ENCODE measurements around the gene FLII.

Gene FLII

GRCh38 chr17:18260332-18261145 lies 2.0 kb upstream of the FLII start, which contains the start of gene MIEF2:
MIEF2 (plus strand) TSS chr17:18260662; CDS start chr17:18262721, 2,059 bp downstream.
- H3K4me3 ChIP-seq (ENCODE audit: low read depth, low read length): peak within 1 kb of the TSS; percentile 93
- ChIA-PET POLR2A (no interaction called here), CTCF (interaction anchor here (4.7 kb wide), 1 partner anchor 12 kb away, joined by 25 read pairs; no protein-coding TSS in a partner anchor)
- TF ChIP-seq, protein P1, sequence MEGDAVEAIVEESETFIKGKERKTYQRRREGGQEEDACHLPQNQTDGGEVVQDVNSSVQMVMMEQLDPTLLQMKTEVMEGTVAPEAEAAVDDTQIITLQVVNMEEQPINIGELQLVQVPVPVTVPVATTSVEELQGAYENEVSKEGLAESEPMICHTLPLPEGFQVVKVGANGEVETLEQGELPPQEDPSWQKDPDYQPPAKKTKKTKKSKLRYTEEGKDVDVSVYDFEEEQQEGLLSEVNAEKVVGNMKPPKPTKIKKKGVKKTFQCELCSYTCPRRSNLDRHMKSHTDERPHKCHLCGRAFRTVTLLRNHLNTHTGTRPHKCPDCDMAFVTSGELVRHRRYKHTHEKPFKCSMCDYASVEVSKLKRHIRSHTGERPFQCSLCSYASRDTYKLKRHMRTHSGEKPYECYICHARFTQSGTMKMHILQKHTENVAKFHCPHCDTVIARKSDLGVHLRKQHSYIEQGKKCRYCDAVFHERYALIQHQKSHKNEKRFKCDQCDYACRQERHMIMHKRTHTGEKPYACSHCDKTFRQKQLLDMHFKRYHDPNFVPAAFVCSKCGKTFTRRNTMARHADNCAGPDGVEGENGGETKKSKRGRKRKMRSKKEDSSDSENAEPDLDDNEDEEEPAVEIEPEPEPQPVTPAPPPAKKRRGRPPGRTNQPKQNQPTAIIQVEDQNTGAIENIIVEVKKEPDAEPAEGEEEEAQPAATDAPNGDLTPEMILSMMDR (IDR thresholded peaks at IDR 0.05; ENCODE audit: insufficient read depth, low read length, missing control alignments): no peak
- peak; percentile 45 for DNase-seq (ENCODE audit: low read depth, low spot score)

GRCh38 chr17:18259621-18260331 lies 1.2 kb upstream of the FLII start:
- POLR2A ChIA-PET: interaction anchor here (0.7 kb wide), 1 partner anchor 33 kb away, joined by 3 read pairs; no protein-coding TSS in a partner anchor
- CTCF ChIA-PET: interaction anchor here (4.7 kb wide), 1 partner anchor 11 kb away, joined by 25 read pairs; no protein-coding TSS in a partner anchor
- H3K4me3 ChIP-seq (ENCODE audit: low read depth, low read length): peak overlapping the region; percentile 93
- DNase-seq (ENCODE audit: low read depth, low spot score): no peak
- TF ChIP-seq, protein P1 (IDR thresholded peaks at IDR 0.05; ENCODE audit: insufficient read depth, low read length, missing control alignments): no peak

DNA sequence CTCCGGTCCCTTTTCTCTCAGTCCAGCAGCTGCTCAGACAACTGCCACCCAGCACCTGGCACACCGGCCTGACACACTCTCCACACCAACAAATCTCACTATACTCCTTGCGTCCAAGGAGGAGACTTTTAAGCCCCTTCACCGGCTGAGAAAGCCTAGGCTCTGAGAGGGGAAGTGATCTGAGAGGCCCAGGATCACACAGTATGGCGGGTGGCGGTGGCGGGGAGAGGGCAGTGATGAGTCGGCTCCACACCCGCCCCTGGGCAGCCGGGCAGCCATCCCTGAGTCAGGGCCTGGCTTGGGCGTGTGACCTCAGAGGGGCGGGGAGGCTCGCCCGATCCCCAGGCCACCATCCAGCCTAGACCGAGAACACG lies 569 bp downstream of the FLII start:
- POLR2A ChIA-PET: no interaction called here
- no peak for DNase-seq (ENCODE audit: low read depth, low spot score)
- TF ChIP-seq, protein P1 (IDR thresholded peaks at IDR 0.05; ENCODE audit: insufficient read depth, low read length, missing control alignments): no peak
- CTCF ChIA-PET: no interaction called here
- H3K4me3 ChIP-seq (ENCODE audit: low read depth, low read length): peak overlapping the region; percentile 85

- ChIA-PET CTCF (interaction anchor here (1.2 kb wide), 1 partner anchor 9 kb away, joined by 6 read pairs; no protein-coding TSS in a partner anchor), POLR2A (no interaction called here)
Observed at GRCh38 chr17:18257268-18257981, 1.1 kb downstream of the FLII start.

DNA sequence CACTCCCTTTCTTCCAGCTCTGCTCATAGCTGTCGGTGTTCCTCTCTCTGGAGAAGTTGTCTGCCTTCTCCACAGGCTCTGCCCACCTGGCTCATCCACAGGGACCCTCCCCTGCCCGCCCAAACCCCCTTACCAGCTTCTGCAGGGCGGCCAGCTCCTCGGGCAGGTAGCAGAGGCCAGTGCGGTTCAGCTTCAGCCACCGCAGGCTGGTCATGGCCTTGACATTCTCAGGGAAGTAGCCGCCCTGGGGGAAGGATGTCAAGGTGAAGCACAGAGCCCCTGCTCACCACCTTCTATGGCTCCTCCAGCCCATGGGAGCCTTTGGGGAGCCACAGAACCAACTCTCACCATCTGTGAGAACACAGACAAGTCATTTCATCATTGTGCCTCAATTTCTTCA lies 1.8 kb downstream of the FLII start:
- peak overlapping the region; percentile 85 for H3K4me3 ChIP-seq (ENCODE audit: low read depth, low read length)
- CTCF ChIA-PET: interaction anchor here (1.2 kb wide), 1 partner anchor 9 kb away, joined by 6 read pairs; no protein-coding TSS in a partner anchor
- TF ChIP-seq, protein P1 (IDR thresholded peaks at IDR 0.05; ENCODE audit: insufficient read depth, low read length, missing control alignments): no peak
- POLR2A ChIA-PET: interaction anchor here (1.7 kb wide), 1 partner anchor 13 kb away, joined by 5 read pairs; no protein-coding TSS in a partner anchor
- DNase-seq (ENCODE audit: low read depth, low spot score): no peak

More at GRCh38 chr17:18257268-18257981, 1.1 kb downstream of the FLII start:
- peak overlapping the region; percentile 85 for H3K4me3 ChIP-seq (ENCODE audit: low read depth, low read length)
- no peak for DNase-seq (ENCODE audit: low read depth, low spot score)
- TF ChIP-seq, protein P1 (IDR thresholded peaks at IDR 0.05; ENCODE audit: insufficient read depth, low read length, missing control alignments): no peak

Data from AG04449 (cell line).